HCT116 (cell line): Measurements from ENCODE around the gene PRELP.

Experiments used
- CEBPB ChIP-seq: IDR thresholded peaks from 2 replicates; pipeline ENCODE4 v1.6.1; 2012; ENCODE audit warnings: low read depth
- JUND ChIP-seq: IDR thresholded peaks from 2 replicates; pipeline ENCODE4 v1.6.1; 2012
- POLR2A ChIP-seq: IDR thresholded peaks from 2 replicates; pipeline ENCODE4 v1.7.0; 2011; ENCODE audit warnings: borderline replicate concordance; ENCODE audit not compliant: insufficient read depth, insufficient read length; ENCODE audit errors: extremely low read depth
- POLR2AphosphoS5 ChIP-seq: IDR thresholded peaks from 2 replicates; pipeline ENCODE4 v1.6.1; 2011; ENCODE audit warnings: mild to moderate bottlenecking, low read depth, low read length, moderate library complexity
- RAD21 ChIP-seq: IDR thresholded peaks from 2 replicates; pipeline ENCODE4 v1.6.1; 2012; ENCODE audit warnings: low read depth, mild to moderate bottlenecking
- YY1 ChIP-seq: IDR thresholded peaks from 2 replicates; pipeline ENCODE4 v1.6.1; 2011; ENCODE audit warnings: low read length, low read depth, moderate library complexity, mild to moderate bottlenecking; ENCODE audit not compliant: insufficient replicate concordance; ENCODE audit errors: extremely low read depth
- ZFX ChIP-seq: fragments of 450-650 bp; IDR thresholded peaks from 2 replicates; pipeline ENCODE4 v1.6.1; 2017
- TF ChIP-seq, protein P1 (sequence below), 3 experiments: fragments of 200-600 bp in 1 of 3; sonication (generic) in 1 of 3; IDR thresholded peaks in 2 of 3; conservative IDR thresholded peaks in 1 of 3; 2 replicates each; pipeline ENCODE4 v1.5.1; 2012 to 2017; ENCODE audit warnings: low read depth in 2 of 3, low read length in 2 of 3, antibody characterized with exemption in 1 of 3, borderline replicate concordance in 1 of 3, control low read depth in 1 of 3, mild to moderate bottlenecking in 1 of 3, mixed read lengths in 1 of 3, mixed run types in 1 of 3, moderate library complexity in 1 of 3; ENCODE audit not compliant: insufficient read depth in 1 of 3
- TF ChIP-seq, protein P2 (sequence below): IDR thresholded peaks from 2 replicates; pipeline ENCODE4 v1.6.1; 2011; ENCODE audit warnings: mild to moderate bottlenecking, low read length, moderate library complexity; ENCODE audit not compliant: insufficient replicate concordance; ENCODE audit errors: extremely low read depth
- TF ChIP-seq, protein P3 (sequence below): IDR thresholded peaks from 2 replicates; pipeline ENCODE4 v1.6.1; 2012
- TF ChIP-seq, protein P4 (sequence below): IDR thresholded peaks from 2 replicates; pipeline ENCODE4 v1.6.1; 2012; ENCODE audit warnings: low read depth

DNA sequence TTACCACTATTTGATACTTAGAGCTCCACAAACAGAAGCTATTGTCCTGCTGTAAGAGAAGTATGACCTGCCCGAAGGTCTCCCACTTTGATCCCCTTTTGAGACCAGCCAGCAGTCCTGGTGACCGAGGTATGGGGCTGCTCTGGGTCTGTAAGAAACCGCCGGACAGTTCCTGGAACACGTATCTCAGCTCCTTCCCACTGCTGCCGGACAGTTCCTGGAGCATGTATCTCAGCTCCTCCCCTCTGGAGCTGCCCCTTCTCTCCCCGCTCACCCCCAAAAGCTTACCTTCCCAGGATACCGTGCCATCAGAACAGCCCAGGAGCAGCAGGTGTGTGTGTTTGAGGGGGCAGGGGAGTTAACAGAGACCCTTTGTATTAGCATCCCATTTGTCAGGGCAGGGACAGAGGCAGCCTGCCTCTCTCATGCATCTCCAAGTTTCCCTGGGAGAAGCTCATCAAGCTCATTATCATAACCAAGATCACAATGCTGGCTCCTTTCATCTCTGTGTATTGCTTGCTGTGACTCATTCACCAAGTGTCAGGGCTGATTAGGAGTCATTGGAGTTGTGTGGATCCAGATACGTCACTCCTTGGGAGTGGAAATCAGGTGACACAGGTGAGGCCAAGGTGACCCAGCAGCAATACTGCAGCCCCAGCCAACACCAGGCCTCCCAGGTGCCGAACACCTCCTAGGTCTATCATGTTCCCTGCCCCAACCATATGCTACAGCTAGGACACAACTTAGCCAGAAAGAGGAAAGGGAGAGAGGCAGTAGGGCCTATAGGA, 43.6 kb downstream of the PRELP start:
- TF ChIP-seq JUND (no peak), RAD21 (no peak), CEBPB (no peak), YY1 (no peak), ZFX (no peak), POLR2AphosphoS5 (no peak), POLR2A (no peak)
- TF ChIP-seq, protein P1, sequence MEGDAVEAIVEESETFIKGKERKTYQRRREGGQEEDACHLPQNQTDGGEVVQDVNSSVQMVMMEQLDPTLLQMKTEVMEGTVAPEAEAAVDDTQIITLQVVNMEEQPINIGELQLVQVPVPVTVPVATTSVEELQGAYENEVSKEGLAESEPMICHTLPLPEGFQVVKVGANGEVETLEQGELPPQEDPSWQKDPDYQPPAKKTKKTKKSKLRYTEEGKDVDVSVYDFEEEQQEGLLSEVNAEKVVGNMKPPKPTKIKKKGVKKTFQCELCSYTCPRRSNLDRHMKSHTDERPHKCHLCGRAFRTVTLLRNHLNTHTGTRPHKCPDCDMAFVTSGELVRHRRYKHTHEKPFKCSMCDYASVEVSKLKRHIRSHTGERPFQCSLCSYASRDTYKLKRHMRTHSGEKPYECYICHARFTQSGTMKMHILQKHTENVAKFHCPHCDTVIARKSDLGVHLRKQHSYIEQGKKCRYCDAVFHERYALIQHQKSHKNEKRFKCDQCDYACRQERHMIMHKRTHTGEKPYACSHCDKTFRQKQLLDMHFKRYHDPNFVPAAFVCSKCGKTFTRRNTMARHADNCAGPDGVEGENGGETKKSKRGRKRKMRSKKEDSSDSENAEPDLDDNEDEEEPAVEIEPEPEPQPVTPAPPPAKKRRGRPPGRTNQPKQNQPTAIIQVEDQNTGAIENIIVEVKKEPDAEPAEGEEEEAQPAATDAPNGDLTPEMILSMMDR (IDR thresholded peaks at IDR 0.05 in 2 of 3, conservative IDR thresholded peaks at IDR 0.05 in 1 of 3; ENCODE audit: borderline replicate concordance in 1 of 3, insufficient read depth in 1 of 3, low read depth in 2 of 3, low read length in 2 of 3) = no peak
- TF ChIP-seq, protein P2, sequence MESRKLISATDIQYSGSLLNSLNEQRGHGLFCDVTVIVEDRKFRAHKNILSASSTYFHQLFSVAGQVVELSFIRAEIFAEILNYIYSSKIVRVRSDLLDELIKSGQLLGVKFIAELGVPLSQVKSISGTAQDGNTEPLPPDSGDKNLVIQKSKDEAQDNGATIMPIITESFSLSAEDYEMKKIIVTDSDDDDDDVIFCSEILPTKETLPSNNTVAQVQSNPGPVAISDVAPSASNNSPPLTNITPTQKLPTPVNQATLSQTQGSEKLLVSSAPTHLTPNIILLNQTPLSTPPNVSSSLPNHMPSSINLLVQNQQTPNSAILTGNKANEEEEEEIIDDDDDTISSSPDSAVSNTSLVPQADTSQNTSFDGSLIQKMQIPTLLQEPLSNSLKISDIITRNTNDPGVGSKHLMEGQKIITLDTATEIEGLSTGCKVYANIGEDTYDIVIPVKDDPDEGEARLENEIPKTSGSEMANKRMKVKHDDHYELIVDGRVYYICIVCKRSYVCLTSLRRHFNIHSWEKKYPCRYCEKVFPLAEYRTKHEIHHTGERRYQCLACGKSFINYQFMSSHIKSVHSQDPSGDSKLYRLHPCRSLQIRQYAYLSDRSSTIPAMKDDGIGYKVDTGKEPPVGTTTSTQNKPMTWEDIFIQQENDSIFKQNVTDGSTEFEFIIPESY = no peak
- TF ChIP-seq, protein P3, sequence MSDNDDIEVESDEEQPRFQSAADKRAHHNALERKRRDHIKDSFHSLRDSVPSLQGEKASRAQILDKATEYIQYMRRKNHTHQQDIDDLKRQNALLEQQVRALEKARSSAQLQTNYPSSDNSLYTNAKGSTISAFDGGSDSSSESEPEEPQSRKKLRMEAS = no peak
- TF ChIP-seq, protein P4, sequence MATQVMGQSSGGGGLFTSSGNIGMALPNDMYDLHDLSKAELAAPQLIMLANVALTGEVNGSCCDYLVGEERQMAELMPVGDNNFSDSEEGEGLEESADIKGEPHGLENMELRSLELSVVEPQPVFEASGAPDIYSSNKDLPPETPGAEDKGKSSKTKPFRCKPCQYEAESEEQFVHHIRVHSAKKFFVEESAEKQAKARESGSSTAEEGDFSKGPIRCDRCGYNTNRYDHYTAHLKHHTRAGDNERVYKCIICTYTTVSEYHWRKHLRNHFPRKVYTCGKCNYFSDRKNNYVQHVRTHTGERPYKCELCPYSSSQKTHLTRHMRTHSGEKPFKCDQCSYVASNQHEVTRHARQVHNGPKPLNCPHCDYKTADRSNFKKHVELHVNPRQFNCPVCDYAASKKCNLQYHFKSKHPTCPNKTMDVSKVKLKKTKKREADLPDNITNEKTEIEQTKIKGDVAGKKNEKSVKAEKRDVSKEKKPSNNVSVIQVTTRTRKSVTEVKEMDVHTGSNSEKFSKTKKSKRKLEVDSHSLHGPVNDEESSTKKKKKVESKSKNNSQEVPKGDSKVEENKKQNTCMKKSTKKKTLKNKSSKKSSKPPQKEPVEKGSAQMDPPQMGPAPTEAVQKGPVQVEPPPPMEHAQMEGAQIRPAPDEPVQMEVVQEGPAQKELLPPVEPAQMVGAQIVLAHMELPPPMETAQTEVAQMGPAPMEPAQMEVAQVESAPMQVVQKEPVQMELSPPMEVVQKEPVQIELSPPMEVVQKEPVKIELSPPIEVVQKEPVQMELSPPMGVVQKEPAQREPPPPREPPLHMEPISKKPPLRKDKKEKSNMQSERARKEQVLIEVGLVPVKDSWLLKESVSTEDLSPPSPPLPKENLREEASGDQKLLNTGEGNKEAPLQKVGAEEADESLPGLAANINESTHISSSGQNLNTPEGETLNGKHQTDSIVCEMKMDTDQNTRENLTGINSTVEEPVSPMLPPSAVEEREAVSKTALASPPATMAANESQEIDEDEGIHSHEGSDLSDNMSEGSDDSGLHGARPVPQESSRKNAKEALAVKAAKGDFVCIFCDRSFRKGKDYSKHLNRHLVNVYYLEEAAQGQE = no peak
